ENCODE data around the gene MIOX.
A peak's percentile ranks its signal among the peaks of the same experiment; 100 is the strongest.

Gene MIOX

GRCh38 chr22:50528682-50529415, 42.2 kb downstream of the MIOX start:
- no peak for TF ChIP-seq CTCF (IDR thresholded peaks at IDR 0.05; ENCODE audit: low read depth, low read length, missing control alignments)
- DNase-seq (ENCODE audit: low read depth), result no peak
- in situ Hi-C loops (cut with HindIII; ENCODE audit: low sequenced_read_pairs), result no loop called here
- no peak overlapping the region for H3K4me3 ChIP-seq (ENCODE audit: low read depth, low read length)

- no peak for TF ChIP-seq CTCF (IDR thresholded peaks at IDR 0.05; ENCODE audit: low read depth, low read length, missing control alignments)
- DNase-seq (ENCODE audit: low read depth), result no peak
- in situ Hi-C loops (cut with HindIII; ENCODE audit: low sequenced_read_pairs), result no loop called here
- no peak overlapping the region for H3K4me3 ChIP-seq (ENCODE audit: low read depth, low read length)
Measured at GRCh38 chr22:50529416-50529896, 42.8 kb downstream of the MIOX start.

GRCh38 chr22:50529897-50530579, 43.4 kb downstream of the MIOX start, which contains the start of gene TYMP:
Gene TYMP (minus strand): TSS chr22:50530012. CDS start chr22:50529709, 303 bp downstream.
- peak within 1 kb of the TSS; percentile 20 for H3K4me3 ChIP-seq (ENCODE audit: low read depth, low read length)
- TF ChIP-seq CTCF (IDR thresholded peaks at IDR 0.05; ENCODE audit: low read depth, low read length, missing control alignments), result no peak
- in situ Hi-C loops (cut with HindIII; ENCODE audit: low sequenced_read_pairs), result no loop called here
- no peak for DNase-seq (ENCODE audit: low read depth)

GRCh38 chr22:50530580-50530876, 43.9 kb downstream of the MIOX start:
- TF ChIP-seq CTCF (IDR thresholded peaks at IDR 0.05; ENCODE audit: low read depth, low read length, missing control alignments), result no peak

GRCh38 chr22:50530877-50531545, 44.4 kb downstream of the MIOX start:
- DNase-seq (ENCODE audit: low read depth), result no peak
- TF ChIP-seq CTCF (IDR thresholded peaks at IDR 0.05; ENCODE audit: low read depth, low read length, missing control alignments), result no peak
- in situ Hi-C loops (cut with HindIII; ENCODE audit: low sequenced_read_pairs), result no loop called here

More at GRCh38 chr22:50530580-50530876, 43.9 kb downstream of the MIOX start:
- in situ Hi-C loops (cut with HindIII; ENCODE audit: low sequenced_read_pairs), result no loop called here
- no peak for DNase-seq (ENCODE audit: low read depth)
- H3K4me3 ChIP-seq (ENCODE audit: low read depth, low read length), result peak overlapping the region; percentile 20

GRCh38 chr22:50531546-50531961, 44.9 kb downstream of the MIOX start:
- TF ChIP-seq CTCF (IDR thresholded peaks at IDR 0.05; ENCODE audit: low read depth, low read length, missing control alignments), result no peak
- in situ Hi-C loops (cut with HindIII; ENCODE audit: low sequenced_read_pairs), result no loop called here
- no peak for DNase-seq (ENCODE audit: low read depth)
- peak overlapping the region; percentile 31 for H3K4me3 ChIP-seq (ENCODE audit: low read depth, low read length)

More at GRCh38 chr22:50530877-50531545, 44.4 kb downstream of the MIOX start:
- peak overlapping the region; percentile 31 for H3K4me3 ChIP-seq (ENCODE audit: low read depth, low read length)

Measured in astrocyte of the cerebellum (primary cell).